ENCODE data around the gene PLB1. TPM values are rescaled to one million over a fixed set of nuclear protein-coding genes. Genes with fewer than 3 reads are reported as not detected.

The PLB1 gene
- polyA plus RNA-seq, 1 donor from 2014 or later: 2.8 TPM

DNA sequence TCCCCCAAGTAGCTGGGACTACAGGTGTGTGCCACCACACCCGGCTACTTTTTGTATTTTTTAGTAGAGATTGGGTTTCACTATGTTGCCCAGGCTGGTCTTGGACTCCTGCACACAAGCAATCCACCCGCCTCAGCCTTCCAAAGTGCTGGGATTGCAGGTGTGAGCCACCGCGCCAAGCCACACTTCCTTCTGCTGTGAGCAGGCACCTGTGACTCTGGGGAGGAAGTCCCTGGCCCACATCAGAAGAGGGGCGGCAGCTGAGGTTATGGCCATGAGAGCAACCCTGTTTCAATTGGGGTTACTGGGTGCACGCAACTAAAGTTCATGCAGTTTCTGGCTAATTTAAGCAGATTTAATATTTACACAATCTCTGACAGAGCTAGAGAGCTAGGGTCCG lies 91.0 kb downstream of the PLB1 start:
- Histone ChIP-seq H4K20me1 (ENCODE audit: insufficient read depth) (no peaks in the 10 kb centered on the region), H3K4me3 (ENCODE audit: low read length) (no peak overlapping the region), H3F3A (ENCODE audit: insufficient read depth, low read length, poor library complexity, severe bottlenecking) (no peaks in the 10 kb centered on the region), H3K9me3 (ENCODE audit: low read length) (no peaks in the 10 kb centered on the region), H3K36me3 (ENCODE audit: insufficient read depth, low read length) (no peaks in the 10 kb centered on the region), H3K27me3 (ENCODE audit: insufficient read depth, low read depth, low read length) (no peaks in the 10 kb centered on the region), H2AFZ (ENCODE audit: low read depth, low read length) (no peak overlapping the region), H3K27ac (ENCODE audit: low read length) (no peak overlapping the region), H3K9me2 (ENCODE audit: insufficient read depth, low read length) (no peaks in the 10 kb centered on the region), H3K4me2 (ENCODE audit: low read length) (no peak overlapping the region), H3K9ac (ENCODE audit: low read length) (no peak overlapping the region), H3K79me2 (replicated peaks; ENCODE audit: insufficient read depth, low read length) (no peaks in the 10 kb centered on the region)
- TF ChIP-seq EZH2 (IDR thresholded peaks at IDR 0.05; ENCODE audit: borderline replicate concordance, insufficient read depth, low read length, poor library complexity, severe bottlenecking) (no peak), TAF1 (IDR thresholded peaks at IDR 0.05; ENCODE audit: low read depth) (no peak), EP300 (conservative IDR thresholded peaks at IDR 0.05; ENCODE audit: poor library complexity, severe bottlenecking) (no peak), MXI1 (conservative IDR thresholded peaks at IDR 0.05; ENCODE audit: poor library complexity, severe bottlenecking) (no peak)
- TF ChIP-seq, protein P1, sequence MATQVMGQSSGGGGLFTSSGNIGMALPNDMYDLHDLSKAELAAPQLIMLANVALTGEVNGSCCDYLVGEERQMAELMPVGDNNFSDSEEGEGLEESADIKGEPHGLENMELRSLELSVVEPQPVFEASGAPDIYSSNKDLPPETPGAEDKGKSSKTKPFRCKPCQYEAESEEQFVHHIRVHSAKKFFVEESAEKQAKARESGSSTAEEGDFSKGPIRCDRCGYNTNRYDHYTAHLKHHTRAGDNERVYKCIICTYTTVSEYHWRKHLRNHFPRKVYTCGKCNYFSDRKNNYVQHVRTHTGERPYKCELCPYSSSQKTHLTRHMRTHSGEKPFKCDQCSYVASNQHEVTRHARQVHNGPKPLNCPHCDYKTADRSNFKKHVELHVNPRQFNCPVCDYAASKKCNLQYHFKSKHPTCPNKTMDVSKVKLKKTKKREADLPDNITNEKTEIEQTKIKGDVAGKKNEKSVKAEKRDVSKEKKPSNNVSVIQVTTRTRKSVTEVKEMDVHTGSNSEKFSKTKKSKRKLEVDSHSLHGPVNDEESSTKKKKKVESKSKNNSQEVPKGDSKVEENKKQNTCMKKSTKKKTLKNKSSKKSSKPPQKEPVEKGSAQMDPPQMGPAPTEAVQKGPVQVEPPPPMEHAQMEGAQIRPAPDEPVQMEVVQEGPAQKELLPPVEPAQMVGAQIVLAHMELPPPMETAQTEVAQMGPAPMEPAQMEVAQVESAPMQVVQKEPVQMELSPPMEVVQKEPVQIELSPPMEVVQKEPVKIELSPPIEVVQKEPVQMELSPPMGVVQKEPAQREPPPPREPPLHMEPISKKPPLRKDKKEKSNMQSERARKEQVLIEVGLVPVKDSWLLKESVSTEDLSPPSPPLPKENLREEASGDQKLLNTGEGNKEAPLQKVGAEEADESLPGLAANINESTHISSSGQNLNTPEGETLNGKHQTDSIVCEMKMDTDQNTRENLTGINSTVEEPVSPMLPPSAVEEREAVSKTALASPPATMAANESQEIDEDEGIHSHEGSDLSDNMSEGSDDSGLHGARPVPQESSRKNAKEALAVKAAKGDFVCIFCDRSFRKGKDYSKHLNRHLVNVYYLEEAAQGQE (IDR thresholded peaks at IDR 0.05; ENCODE audit: borderline replicate concordance): no peak
- TF ChIP-seq, protein P2, sequence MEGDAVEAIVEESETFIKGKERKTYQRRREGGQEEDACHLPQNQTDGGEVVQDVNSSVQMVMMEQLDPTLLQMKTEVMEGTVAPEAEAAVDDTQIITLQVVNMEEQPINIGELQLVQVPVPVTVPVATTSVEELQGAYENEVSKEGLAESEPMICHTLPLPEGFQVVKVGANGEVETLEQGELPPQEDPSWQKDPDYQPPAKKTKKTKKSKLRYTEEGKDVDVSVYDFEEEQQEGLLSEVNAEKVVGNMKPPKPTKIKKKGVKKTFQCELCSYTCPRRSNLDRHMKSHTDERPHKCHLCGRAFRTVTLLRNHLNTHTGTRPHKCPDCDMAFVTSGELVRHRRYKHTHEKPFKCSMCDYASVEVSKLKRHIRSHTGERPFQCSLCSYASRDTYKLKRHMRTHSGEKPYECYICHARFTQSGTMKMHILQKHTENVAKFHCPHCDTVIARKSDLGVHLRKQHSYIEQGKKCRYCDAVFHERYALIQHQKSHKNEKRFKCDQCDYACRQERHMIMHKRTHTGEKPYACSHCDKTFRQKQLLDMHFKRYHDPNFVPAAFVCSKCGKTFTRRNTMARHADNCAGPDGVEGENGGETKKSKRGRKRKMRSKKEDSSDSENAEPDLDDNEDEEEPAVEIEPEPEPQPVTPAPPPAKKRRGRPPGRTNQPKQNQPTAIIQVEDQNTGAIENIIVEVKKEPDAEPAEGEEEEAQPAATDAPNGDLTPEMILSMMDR (IDR thresholded peaks at IDR 0.05; ENCODE audit: poor library complexity, severe bottlenecking): no peak

DNA sequence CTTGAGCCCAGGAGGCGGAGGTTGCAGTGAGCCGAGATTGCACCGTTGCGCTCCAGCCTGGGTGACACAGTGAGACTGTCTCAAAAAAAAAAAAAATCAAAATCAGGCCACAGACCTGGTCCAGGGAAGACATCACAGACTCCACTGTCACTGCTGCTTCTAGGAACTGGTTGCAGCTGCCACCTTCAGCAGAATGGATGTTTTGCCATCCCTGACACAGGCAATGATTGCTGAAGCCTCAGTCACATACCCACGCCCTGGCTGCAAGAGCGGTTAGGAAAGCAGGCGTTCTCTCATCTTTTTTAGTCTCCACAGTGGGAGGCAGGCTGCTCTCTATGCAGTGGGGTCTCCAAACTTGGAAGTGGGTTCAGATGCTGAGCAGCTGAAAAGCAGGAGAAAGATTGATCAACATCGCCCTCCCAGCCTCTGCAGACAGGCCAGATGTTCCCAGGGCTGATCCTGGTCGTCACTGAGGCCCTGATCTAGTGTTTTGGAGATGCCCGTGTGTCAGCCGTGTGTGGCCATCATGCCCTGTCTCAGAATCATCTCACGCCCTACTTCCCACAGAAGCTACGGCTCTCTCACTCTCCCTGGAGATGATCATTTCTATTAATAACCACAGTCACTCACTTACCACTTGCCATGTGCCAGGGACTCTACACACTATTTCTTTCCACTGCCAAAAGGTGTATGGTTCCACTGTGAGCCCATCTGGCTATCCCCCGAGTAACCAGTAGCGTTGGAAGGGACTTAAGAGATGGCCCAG lies 91.8 kb downstream of the PLB1 start:
- Histone ChIP-seq H3K4me3 (ENCODE audit: low read length) (no peak overlapping the region), H3K36me3 (ENCODE audit: insufficient read depth, low read length) (no peaks in the 10 kb centered on the region), H2AFZ (ENCODE audit: low read depth, low read length) (no peak overlapping the region), H3K4me2 (ENCODE audit: low read length) (no peak overlapping the region), H3K9me2 (ENCODE audit: insufficient read depth, low read length) (no peaks in the 10 kb centered on the region), H3F3A (ENCODE audit: insufficient read depth, low read length, poor library complexity, severe bottlenecking) (no peaks in the 10 kb centered on the region), H3K79me2 (replicated peaks; ENCODE audit: insufficient read depth, low read length) (no peaks in the 10 kb centered on the region), H4K20me1 (ENCODE audit: insufficient read depth) (no peaks in the 10 kb centered on the region), H3K27ac (ENCODE audit: low read length) (no peak overlapping the region), H3K9ac (ENCODE audit: low read length) (no peak overlapping the region), H3K27me3 (ENCODE audit: insufficient read depth, low read depth, low read length) (no peaks in the 10 kb centered on the region), H3K9me3 (ENCODE audit: low read length) (no peaks in the 10 kb centered on the region)
- TF ChIP-seq POLR2AphosphoS5 (IDR thresholded peaks at IDR 0.05): no peak
- no peak for TF ChIP-seq TAF1 (IDR thresholded peaks at IDR 0.05; ENCODE audit: low read depth)
- TF ChIP-seq SMC3 (conservative IDR thresholded peaks at IDR 0.05; ENCODE audit: poor library complexity): no peak
- no peak for TF ChIP-seq RAD21 (conservative IDR thresholded peaks at IDR 0.05)
- TF ChIP-seq, protein P1 (IDR thresholded peaks at IDR 0.05; ENCODE audit: borderline replicate concordance): no peak

All from neural cell (in vitro differentiated cells).